Chondrocyte (in vitro differentiated cells): ENCODE measurements around the gene CUL4A. TPM values are rescaled to one million over a fixed set of nuclear protein-coding genes. Genes with fewer than 3 reads are reported as not detected.

ENCODE experiments used
- DNase-seq: peaks from one replicate; pipeline ENCODE4 v3.0.0; 2021; ENCODE audit warnings: mixed read lengths, low spot score
- H3K27ac Mint-ChIP-seq: one replicate; pipeline ENCODE4 v1.8.0; 2021; ENCODE audit warnings: mild to moderate bottlenecking, moderate library complexity, mixed read lengths; ENCODE audit not compliant: unreplicated experiment
- H3K27me3 Mint-ChIP-seq: 2 replicates; pipeline ENCODE4 v1.8.0; 2021; ENCODE audit warnings: low read depth, mixed read lengths
- H3K36me3 Mint-ChIP-seq: 2 replicates; pipeline ENCODE4 v1.8.0; 2021; ENCODE audit warnings: low read depth, mixed read lengths
- H3K4me1 Mint-ChIP-seq: 2 replicates; pipeline ENCODE4 v1.8.0; 2021; ENCODE audit warnings: low read depth, mild to moderate bottlenecking, mixed read lengths
- H3K4me3 Mint-ChIP-seq: one replicate; pipeline ENCODE4 v1.8.0; 2021; ENCODE audit warnings: mild to moderate bottlenecking, moderate library complexity, mixed read lengths; ENCODE audit not compliant: unreplicated experiment
- H3K9me3 Mint-ChIP-seq: 2 replicates; pipeline ENCODE4 v1.8.0; 2021; ENCODE audit warnings: low read depth, mixed read lengths
- CTCF ChIP-seq: fragments of 200-600 bp; sonication (generic); IDR thresholded peaks from 2 replicates; pipeline ENCODE4 v1.5.0; 2021; ENCODE audit warnings: antibody characterized with exemption, mild to moderate bottlenecking, moderate library complexity
- total RNA-seq: library from RNA; stranded (reverse); gene quantifications from 3 replicates; pipeline ENCODE4 v1.2.1, GENCODE V29; 2021

CUL4A gene
- total RNA-seq, 1 donor from 2014 or later: 64.6 TPM

- no peak for TF ChIP-seq CTCF
- Mint-ChIP-seq H3K4me3 (no peak overlapping the region), H3K4me1 (peaks cover 19% of the 10 kb centered on the region), H3K36me3 (no peaks in the 10 kb centered on the region), H3K27me3 (peaks cover 18% of the 10 kb centered on the region), H3K9me3 (no peaks in the 10 kb centered on the region), H3K27ac (peak overlapping the region; percentile 36)
- no peak for DNase-seq
Observed at GRCh38 chr13:113291129-113291528, 81.7 kb downstream of the CUL4A start.

- peaks cover 25% of the 10 kb centered on the region for H3K4me1 Mint-ChIP-seq
- peak overlapping the region; percentile 67 for H3K4me3 Mint-ChIP-seq
- TF ChIP-seq CTCF: no peak
- H3K36me3 Mint-ChIP-seq: peaks cover 3% of the 10 kb centered on the region
- DNase-seq: no peak
- no peaks in the 10 kb centered on the region for H3K9me3 Mint-ChIP-seq
- peaks cover 16% of the 10 kb centered on the region for H3K27me3 Mint-ChIP-seq
- peak overlapping the region; percentile 77 for H3K27ac Mint-ChIP-seq
Observed at GRCh38 chr13:113292021-113292862, 82.8 kb downstream of the CUL4A start.

- Mint-ChIP-seq H3K27me3 (peaks cover 15% of the 10 kb centered on the region), H3K27ac (no peak overlapping the region), H3K4me1 (peaks cover 33% of the 10 kb centered on the region), H3K36me3 (peaks cover 6% of the 10 kb centered on the region), H3K9me3 (no peaks in the 10 kb centered on the region), H3K4me3 (no peak overlapping the region)
- no peak for DNase-seq
- no peak for TF ChIP-seq CTCF
Observed at GRCh38 chr13:113293686-113294085, 84.3 kb downstream of the CUL4A start.

GRCh38 chr13:113295776-113296175, 86.4 kb downstream of the CUL4A start:
- Mint-ChIP-seq H3K27ac (peak overlapping the region; percentile 2), H3K4me3 (peak overlapping the region; percentile 31)

More at GRCh38 chr13:113295776-113296175, 86.4 kb downstream of the CUL4A start:
- Mint-ChIP-seq H3K9me3 (no peaks in the 10 kb centered on the region), H3K27me3 (no peaks in the 10 kb centered on the region), H3K36me3 (peaks cover 6% of the 10 kb centered on the region), H3K4me1 (peaks cover 40% of the 10 kb centered on the region)
- DNase-seq: no peak
- no peak for TF ChIP-seq CTCF
